Measurements from ENCODE around the gene MIOX. TPM values are rescaled to one million over a fixed set of nuclear protein-coding genes. Genes with fewer than 3 reads are reported as not detected.
A peak's percentile ranks its signal among the peaks of the same experiment; 100 is the strongest.

Gene MIOX
- total RNA-seq, 1 experiment from 2014 or later, result 0.32 TPM

DNA sequence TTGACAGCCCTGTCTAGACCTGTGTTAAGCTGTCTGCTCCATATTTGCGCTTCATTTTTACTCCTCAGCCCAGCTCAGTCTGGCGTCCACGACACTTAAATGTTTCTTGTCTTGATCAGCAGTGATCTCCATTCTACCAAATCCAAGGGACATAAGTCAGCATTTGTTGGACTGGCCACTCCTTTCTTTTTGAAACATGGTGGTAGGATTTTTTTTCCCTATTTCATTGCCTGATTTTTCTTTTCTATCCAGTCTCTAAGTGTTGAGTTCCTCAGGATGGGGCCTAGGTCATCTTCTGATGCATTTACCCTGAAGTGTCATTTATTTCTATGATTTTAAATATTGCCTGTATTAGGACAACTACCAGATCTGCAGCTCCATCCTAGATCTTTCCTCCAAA lies 22.2 kb downstream of the MIOX start:
- Histone ChIP-seq H3K4me1 (ENCODE audit: insufficient read depth, low read length, poor library complexity, severe bottlenecking) (peaks cover 18% of the 10 kb centered on the region), H3K27me3 (replicated peaks; ENCODE audit: insufficient read depth, low read depth, low read length, poor library complexity) (no peaks in the 10 kb centered on the region), H3K4me3 (ENCODE audit: low read depth, low read length, poor library complexity, severe bottlenecking) (peak overlapping the region; percentile 82), H3K27ac (ENCODE audit: low read depth, low read length, poor library complexity, severe bottlenecking) (peak overlapping the region; percentile 95), H3K9me3 (ENCODE audit: low read depth, low read length, poor library complexity, severe bottlenecking) (no peaks in the 10 kb centered on the region), H3K36me3 (ENCODE audit: insufficient read depth, low read length, poor library complexity, severe bottlenecking) (peaks cover 31% of the 10 kb centered on the region)
- no peak for DNase-seq (ENCODE audit: low spot score)
- TF ChIP-seq, protein P1, sequence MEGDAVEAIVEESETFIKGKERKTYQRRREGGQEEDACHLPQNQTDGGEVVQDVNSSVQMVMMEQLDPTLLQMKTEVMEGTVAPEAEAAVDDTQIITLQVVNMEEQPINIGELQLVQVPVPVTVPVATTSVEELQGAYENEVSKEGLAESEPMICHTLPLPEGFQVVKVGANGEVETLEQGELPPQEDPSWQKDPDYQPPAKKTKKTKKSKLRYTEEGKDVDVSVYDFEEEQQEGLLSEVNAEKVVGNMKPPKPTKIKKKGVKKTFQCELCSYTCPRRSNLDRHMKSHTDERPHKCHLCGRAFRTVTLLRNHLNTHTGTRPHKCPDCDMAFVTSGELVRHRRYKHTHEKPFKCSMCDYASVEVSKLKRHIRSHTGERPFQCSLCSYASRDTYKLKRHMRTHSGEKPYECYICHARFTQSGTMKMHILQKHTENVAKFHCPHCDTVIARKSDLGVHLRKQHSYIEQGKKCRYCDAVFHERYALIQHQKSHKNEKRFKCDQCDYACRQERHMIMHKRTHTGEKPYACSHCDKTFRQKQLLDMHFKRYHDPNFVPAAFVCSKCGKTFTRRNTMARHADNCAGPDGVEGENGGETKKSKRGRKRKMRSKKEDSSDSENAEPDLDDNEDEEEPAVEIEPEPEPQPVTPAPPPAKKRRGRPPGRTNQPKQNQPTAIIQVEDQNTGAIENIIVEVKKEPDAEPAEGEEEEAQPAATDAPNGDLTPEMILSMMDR (conservative IDR thresholded peaks at IDR 0.05; ENCODE audit: low read depth, low read length), result no peak
- no peak for TF ChIP-seq EZH2 (IDR thresholded peaks at IDR 0.05; ENCODE audit: borderline replicate concordance, low read depth, low read length, poor library complexity, severe bottlenecking)
- BruUV-seq (replicated peaks), result TSS peak; percentile 69
- ChIA-PET POLR2A (ENCODE audit: low non-redundant PET) (interaction anchor here (1.1 kb wide), 1 partner anchor 17 kb away, joined by 8 read pairs; the partner anchor contains the start of gene SCO2), CTCF (interaction anchor here (2.1 kb wide), 1 partner anchor 17 kb away, joined by 12 read pairs; the partner anchor contains the start of gene SCO2)
- intact Hi-C loops (cut with micrococcal nuclease; ENCODE audit: unreplicated experiment), result no loop called here

DNA sequence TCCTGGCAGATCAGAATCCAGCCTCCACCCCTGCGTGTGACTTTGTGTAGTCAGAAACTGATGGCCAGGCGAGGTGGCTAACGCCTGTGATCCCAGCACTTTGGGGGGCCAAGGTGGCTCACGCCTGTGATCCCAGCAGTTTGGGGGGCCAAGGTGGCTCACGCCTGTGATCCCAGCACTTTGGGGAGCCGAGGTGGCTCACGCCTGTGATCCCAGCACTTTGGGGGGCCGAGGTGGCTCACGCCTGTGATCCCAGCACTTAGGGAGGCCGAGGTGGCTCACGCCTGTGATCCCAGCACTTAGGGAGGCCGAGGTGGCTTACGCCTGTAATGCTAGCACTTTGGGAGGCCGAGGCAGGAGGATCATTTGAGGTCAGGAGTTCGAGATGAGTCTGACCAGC lies 26.5 kb downstream of the MIOX start:
- no TSS peak for BruUV-seq (replicated peaks)
- no peaks in the 10 kb centered on the region for H3K27me3 ChIP-seq (replicated peaks; ENCODE audit: insufficient read depth, low read depth, low read length, poor library complexity)
- H3K4me1 ChIP-seq (ENCODE audit: insufficient read depth, low read length, poor library complexity, severe bottlenecking), result peaks cover 13% of the 10 kb centered on the region
- ChIA-PET POLR2A (ENCODE audit: low non-redundant PET) (no interaction called here), CTCF (interaction anchor here (1.7 kb wide), 1 partner anchor 12 kb away, joined by 15 read pairs; the partner anchor contains the start of gene SCO2)
- no peak for DNase-seq (ENCODE audit: low spot score)
- no peaks in the 10 kb centered on the region for H3K9me3 ChIP-seq (ENCODE audit: low read depth, low read length, poor library complexity, severe bottlenecking)
- peaks cover 34% of the 10 kb centered on the region for H3K36me3 ChIP-seq (ENCODE audit: insufficient read depth, low read length, poor library complexity, severe bottlenecking)
- TF ChIP-seq, protein P1 (conservative IDR thresholded peaks at IDR 0.05; ENCODE audit: low read depth, low read length), result no peak
- H3K4me3 ChIP-seq (ENCODE audit: low read depth, low read length, poor library complexity, severe bottlenecking), result no peak overlapping the region
- H3K27ac ChIP-seq (ENCODE audit: low read depth, low read length, poor library complexity, severe bottlenecking), result no peak overlapping the region
- intact Hi-C loops (cut with micrococcal nuclease; ENCODE audit: unreplicated experiment), result no loop called here

DNA sequence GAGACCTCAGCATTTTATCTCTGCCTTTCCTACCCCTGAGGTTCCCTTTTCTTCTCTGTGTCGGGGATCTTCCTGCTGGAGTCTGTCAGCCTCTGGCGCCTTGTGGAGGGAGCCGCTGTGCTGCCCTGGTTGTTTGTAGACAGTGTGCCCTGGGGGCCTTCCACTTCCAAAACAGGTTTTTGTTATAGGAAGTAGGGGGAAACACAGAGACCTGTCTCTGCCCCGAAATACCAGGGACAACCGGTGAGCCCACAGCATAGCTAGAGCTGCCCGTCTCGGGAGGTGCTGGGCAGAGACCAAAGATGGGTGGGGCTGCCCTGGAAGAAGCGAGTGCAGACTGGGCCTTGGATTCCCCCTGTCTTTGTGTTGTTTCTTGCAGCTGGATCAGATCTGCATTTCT lies 29.4 kb downstream of the MIOX start:
- H3K9me3 ChIP-seq (ENCODE audit: low read depth, low read length, poor library complexity, severe bottlenecking), result no peaks in the 10 kb centered on the region
- ChIA-PET CTCF (no interaction called here), POLR2A (ENCODE audit: low non-redundant PET) (no interaction called here)
- H3K4me3 ChIP-seq (ENCODE audit: low read depth, low read length, poor library complexity, severe bottlenecking), result no peak overlapping the region
- H3K27ac ChIP-seq (ENCODE audit: low read depth, low read length, poor library complexity, severe bottlenecking), result no peak overlapping the region
- intact Hi-C loops (cut with micrococcal nuclease; ENCODE audit: unreplicated experiment), result no loop called here
- no peak for DNase-seq (ENCODE audit: low spot score)
- no peaks in the 10 kb centered on the region for H3K27me3 ChIP-seq (replicated peaks; ENCODE audit: insufficient read depth, low read depth, low read length, poor library complexity)
- peaks cover 45% of the 10 kb centered on the region for H3K36me3 ChIP-seq (ENCODE audit: insufficient read depth, low read length, poor library complexity, severe bottlenecking)
- no peak for TF ChIP-seq EZH2 (IDR thresholded peaks at IDR 0.05; ENCODE audit: borderline replicate concordance, low read depth, low read length, poor library complexity, severe bottlenecking)
- TF ChIP-seq, protein P1 (conservative IDR thresholded peaks at IDR 0.05; ENCODE audit: low read depth, low read length), result no peak
- no peaks in the 10 kb centered on the region for H3K4me1 ChIP-seq (ENCODE audit: insufficient read depth, low read length, poor library complexity, severe bottlenecking)
- BruUV-seq (replicated peaks), result no TSS peak
